HuH-7.5 (cell line): Measurements from ENCODE around the gene DENND1A.

Source experiments
- DNase-seq: peaks from one replicate; pipeline ENCODE4 v3.0.0; 2011; ENCODE audit warnings: low spot score

Gene DENND1A

DNA sequence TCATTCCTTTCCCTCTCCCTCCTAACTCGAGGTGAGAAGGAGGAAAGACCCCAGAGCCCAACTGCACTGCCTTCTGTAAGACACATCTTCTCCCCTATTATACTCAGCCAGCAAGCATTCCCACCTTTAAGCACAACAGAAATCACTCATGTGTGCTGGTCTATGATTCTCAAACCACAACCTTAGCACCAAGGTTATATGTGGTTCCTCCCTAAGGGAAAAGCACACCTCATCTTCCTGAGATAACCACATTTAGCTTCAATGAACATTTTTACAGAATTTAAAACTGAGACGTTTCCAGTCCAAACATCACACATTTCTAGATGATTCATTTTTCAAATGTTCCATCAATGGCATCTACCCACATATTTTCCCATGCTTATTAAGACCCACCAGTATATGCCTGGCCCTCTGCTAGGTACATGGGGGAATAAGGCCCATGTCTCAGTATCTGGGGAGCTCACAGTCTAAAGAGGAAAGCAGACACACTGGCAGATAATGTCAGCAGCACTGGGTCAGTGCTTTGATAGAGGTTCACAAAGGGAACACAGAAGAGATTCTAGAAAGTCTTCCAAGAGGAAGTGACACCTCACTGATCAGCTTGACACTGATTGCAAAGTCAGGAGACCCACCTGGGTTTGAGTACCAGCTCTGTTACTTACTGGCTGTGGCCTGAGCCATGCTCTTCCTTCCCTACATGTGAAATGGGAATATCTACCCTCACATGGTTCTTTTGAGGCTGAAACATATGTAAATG, 245.4 kb downstream of the DENND1A start:
- DNase-seq = no peak

- no peak for DNase-seq
Measured at GRCh38 chr9:123682746-123683145, 247.2 kb downstream of the DENND1A start.

DNA sequence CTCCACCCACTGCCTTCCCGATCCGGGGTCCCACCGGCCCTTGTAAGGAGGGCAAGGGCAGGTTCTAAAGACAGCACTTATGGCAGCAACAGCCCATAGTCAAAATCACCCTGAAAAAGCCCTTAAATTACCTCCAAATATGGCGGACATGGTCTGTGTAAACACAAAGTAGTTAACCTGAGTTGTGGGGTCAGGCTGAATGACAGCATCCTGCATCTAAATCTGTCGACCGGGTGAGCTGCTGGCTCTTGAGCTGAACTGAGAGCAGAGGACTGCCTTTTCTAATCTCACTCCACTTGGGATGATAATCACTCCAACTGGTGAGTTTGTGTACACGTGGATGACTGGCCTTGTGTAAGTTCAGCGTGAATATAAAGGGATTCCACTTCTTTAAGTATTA, 249.6 kb downstream of the DENND1A start:
- DNase-seq = no peak

- no peak for DNase-seq
Measured at GRCh38 chr9:123679330-123679987, 250.5 kb downstream of the DENND1A start.

DNA sequence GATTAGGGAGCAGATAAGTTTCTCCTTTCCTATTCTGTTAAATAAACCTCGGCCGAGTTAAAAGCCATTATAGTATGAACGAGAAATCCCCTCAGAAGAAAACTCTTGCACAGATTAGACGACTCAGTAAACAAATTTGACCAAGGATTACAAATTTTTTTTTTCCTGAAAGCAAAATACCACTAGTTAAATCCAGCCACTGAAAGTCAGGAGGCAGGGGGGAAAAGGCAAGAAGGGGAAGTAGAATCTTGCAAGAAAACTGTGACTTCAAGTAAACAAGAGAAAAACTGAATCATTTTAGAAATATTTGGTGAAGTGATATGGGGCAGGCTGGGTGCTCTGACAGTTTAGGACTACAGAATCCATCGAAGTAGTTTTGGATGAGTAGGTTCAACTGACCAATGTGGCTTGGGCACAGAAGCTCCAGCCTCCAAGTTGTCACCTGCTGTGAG, 251.0 kb downstream of the DENND1A start:
- no peak for DNase-seq

- DNase-seq = no peak
Measured at GRCh38 chr9:123678038-123678877, 251.7 kb downstream of the DENND1A start.

DNA sequence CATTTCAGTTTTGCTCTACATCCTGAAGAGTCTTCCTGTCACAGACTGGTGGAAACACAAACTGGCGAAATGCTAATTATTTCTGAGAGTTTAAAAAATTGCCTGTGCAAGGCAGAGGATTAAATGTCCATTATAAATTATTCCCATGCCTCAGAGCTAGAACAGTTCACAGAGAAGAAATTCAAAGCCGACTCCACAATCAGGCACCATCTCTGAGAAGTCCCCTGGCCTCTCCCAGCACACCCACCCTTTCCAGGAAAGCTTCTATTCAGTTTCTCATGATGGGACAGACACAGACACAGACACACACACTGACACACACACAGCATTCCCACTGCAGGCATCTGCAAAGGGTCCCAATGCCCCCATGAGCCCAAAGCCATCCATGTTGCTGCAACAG, 253.1 kb downstream of the DENND1A start:
- no peak for DNase-seq

DNA sequence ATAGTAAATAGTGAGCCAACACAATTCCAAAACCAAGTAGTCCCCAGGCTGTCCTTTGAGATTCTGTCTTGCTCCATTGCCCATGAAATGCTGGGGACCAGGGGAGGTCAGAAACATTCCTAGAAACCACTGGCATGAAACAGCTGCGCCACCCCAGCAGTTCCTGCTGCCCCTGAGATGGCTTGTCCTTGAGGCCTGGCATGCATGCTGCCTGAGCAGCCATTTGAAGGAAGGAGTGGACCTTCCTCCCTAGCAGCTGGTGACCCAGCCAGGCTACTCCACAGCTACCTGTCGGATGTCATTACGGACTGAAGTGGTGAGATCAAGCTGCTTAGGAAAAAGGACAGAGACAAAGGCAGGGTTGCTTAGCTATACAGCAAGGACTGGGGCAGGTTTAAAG, 260.6 kb downstream of the DENND1A start:
- no peak for DNase-seq

GRCh38 chr9:123663529-123663928, 266.4 kb downstream of the DENND1A start:
- DNase-seq = no peak

DNA sequence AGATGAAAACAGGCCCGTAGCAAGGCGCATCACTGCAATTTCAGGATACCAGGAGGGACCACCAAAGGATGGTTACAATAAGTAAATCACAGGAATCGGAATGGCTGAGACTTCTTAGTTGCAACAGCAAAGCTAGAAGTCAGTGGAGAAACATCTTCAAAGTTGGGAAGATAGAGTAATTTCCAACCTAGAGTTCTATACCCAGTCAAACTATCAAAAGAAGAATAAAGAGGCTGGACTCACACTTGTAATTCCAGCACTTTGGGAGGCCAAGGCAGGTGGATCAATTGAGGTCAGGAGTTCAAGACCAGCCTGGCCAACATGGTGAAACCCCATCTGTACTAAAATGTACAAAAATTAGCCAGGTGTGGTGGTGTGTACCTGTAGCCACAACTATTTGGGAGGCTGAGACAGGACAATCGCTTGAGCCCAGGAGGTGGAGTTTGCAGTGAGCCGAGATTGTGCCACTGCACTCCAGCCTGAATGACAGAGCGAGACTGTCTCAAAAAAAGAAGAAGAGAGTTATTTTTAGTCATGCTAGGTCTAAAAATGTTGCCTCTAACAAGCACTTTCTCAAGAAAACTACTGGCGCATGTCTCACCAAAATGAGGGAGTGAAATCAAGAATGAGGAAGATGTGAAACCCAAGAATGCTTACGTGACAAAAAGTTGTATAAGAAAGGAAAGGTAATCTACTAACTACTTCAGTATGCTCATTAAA, 267.7 kb downstream of the DENND1A start:
- no peak for DNase-seq

GRCh38 chr9:123660691-123661466, 269.0 kb downstream of the DENND1A start:
- DNase-seq = no peak

GRCh38 chr9:123659358-123659757, 270.6 kb downstream of the DENND1A start:
- DNase-seq = no peak

DNA sequence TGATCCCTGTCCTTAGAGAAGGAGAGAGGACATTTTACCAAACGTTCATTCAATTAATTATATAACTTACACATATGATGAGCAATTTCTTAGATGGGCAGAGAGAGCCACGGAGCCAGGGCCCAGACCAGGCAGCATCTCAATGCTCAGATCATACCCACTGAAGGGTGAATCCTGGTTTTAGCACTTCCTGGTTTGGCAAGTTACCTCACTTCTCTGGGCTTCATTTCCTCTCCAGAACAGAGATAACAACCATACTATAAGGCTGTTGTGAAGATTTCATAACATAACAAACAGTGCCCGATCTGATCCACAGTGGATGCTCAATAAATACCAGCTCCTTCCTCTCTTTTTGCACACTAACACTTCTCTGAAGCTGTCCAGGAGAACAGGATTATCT, 271.1 kb downstream of the DENND1A start:
- no peak for DNase-seq

DNA sequence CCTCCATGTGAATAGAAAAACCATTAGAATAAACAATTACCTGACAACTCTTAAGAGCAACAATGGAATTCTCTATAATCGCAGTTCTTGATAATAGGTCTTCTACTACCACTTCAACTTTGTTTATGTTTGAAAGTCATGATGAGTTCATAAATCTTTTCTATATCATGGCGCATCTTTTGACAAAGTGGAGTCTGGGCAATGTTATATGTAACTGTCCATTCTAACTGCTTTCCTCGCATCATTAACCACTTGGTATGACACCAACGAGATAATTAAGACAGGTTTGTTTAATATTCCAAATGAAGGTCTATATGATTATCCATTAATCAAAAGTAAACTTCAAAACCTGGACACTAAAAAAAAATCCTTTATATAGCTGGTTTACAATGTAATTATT, 272.0 kb downstream of the DENND1A start:
- no peak for DNase-seq

- no peak for DNase-seq
Measured at GRCh38 chr9:123657099-123657498, 272.8 kb downstream of the DENND1A start.

- no peak for DNase-seq
Measured at GRCh38 chr9:123656565-123656964, 273.4 kb downstream of the DENND1A start.

DNA sequence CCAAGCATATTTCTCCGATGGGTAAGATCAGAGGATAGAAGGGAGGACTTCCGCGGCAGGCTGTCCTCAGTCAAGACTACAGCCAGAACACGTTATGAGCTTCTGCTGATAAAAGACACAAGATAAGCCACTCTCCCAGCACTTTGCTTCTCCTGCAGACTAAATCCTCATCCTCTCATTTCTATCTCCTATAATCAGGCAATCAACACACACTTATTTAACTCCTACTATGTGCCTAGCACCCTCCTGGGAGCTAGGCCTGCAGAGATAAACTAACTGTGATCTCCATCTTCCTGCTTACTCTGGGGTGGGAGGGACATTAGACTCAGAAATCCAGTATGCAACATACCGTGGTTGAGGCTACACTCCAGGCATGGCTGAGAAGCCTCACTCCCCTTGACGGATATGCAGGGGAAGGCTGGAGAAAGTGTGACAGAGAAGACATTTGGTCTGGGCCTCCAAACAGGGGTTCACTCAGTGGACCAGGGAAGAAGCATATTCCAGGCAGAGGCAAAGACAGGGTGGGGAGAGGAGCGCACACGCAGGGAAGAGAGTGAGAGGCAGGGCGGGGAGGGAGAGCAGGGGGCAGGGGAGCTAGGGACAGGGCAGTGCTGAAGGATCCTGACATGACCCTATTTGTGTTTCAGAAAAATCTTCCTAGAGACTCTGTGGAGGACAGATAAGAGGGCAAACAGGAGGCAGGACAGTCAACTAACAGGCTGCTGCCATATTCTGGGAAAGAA, 274.1 kb downstream of the DENND1A start:
- no peak for DNase-seq

GRCh38 chr9:123654994-123655637, 274.8 kb downstream of the DENND1A start:
- no peak for DNase-seq

GRCh38 chr9:123654218-123654993, 275.5 kb downstream of the DENND1A start:
- DNase-seq = no peak
